Measurements from ENCODE around the gene LRRC53.

The LRRC53 gene

GRCh38 chr1:74508449-74508848, 4.0 kb downstream of the LRRC53 start:
- Histone ChIP-seq H3K4me1 (peaks cover 4% of the 10 kb centered on the region), H3K36me3 (replicated peaks) (no peaks in the 10 kb centered on the region), H3K4me3 (no peak overlapping the region), H3K27me3 (ENCODE audit: low read depth) (no peaks in the 10 kb centered on the region), H3K9me3 (no peaks in the 10 kb centered on the region)
- peak in 1 of 2 experiments; percentile 8 for DNase-seq (ENCODE audit: low spot score in 2 of 2)
- in situ Hi-C loops (cut with MboI; ENCODE audit: low sequenced_read_pairs) = no loop called here

GRCh38 chr1:74505928-74506710, 6.3 kb downstream of the LRRC53 start:
- no peaks in the 10 kb centered on the region for H3K36me3 ChIP-seq (replicated peaks)
- H3K27me3 ChIP-seq (ENCODE audit: low read depth) = no peaks in the 10 kb centered on the region
- in situ Hi-C loops (cut with MboI; ENCODE audit: low sequenced_read_pairs) = no loop called here
- peaks cover 4% of the 10 kb centered on the region for H3K4me1 ChIP-seq
- no peak overlapping the region for H3K4me3 ChIP-seq
- DNase-seq (ENCODE audit: low spot score in 2 of 2) = peak; percentile 41 to 69
- H3K9me3 ChIP-seq = no peaks in the 10 kb centered on the region

- Histone ChIP-seq H3K27me3 (ENCODE audit: low read depth) (no peaks in the 10 kb centered on the region), H3K36me3 (replicated peaks) (no peaks in the 10 kb centered on the region), H3K4me1 (peaks cover 4% of the 10 kb centered on the region), H3K4me3 (no peak overlapping the region), H3K9me3 (no peaks in the 10 kb centered on the region)
- DNase-seq (ENCODE audit: low spot score in 2 of 2) = peak in 1 of 2 experiments; percentile 12
- in situ Hi-C loops (cut with MboI; ENCODE audit: low sequenced_read_pairs) = no loop called here
Observed at GRCh38 chr1:74504933-74505512, 7.4 kb downstream of the LRRC53 start.

GRCh38 chr1:74504125-74504932, 8.1 kb downstream of the LRRC53 start:
- Histone ChIP-seq H3K27me3 (ENCODE audit: low read depth) (no peaks in the 10 kb centered on the region), H3K4me1 (peaks cover 4% of the 10 kb centered on the region), H3K9me3 (no peaks in the 10 kb centered on the region), H3K4me3 (no peak overlapping the region), H3K36me3 (replicated peaks) (no peaks in the 10 kb centered on the region)
- peak; percentile 35 to 78 for DNase-seq (ENCODE audit: low spot score in 2 of 2)
- in situ Hi-C loops (cut with MboI; ENCODE audit: low sequenced_read_pairs) = no loop called here

- no peak overlapping the region for H3K4me3 ChIP-seq
- in situ Hi-C loops (cut with MboI; ENCODE audit: low sequenced_read_pairs) = no loop called here
- DNase-seq (ENCODE audit: low spot score in 2 of 2) = no peak
Observed at GRCh38 chr1:74502858-74503257, 9.6 kb downstream of the LRRC53 start.

GRCh38 chr1:74502432-74502831, 10.0 kb downstream of the LRRC53 start:
- Histone ChIP-seq H3K9me3 (no peaks in the 10 kb centered on the region), H3K4me3 (no peak overlapping the region), H3K36me3 (replicated peaks) (no peaks in the 10 kb centered on the region), H3K27me3 (ENCODE audit: low read depth) (0 out of 2 replicates have a peak, but pooled peaks cover 2% of the 10 kb centered on the region), H3K4me1 (peaks cover 4% of the 10 kb centered on the region; the same call in 1 of the 2 replicates)
- DNase-seq (ENCODE audit: low spot score in 2 of 2) = peak; percentile 11 to 29
- in situ Hi-C loops (cut with MboI; ENCODE audit: low sequenced_read_pairs) = no loop called here

More at GRCh38 chr1:74502858-74503257, 9.6 kb downstream of the LRRC53 start:
- Histone ChIP-seq H3K36me3 (replicated peaks) (no peaks in the 10 kb centered on the region), H3K27me3 (ENCODE audit: low read depth) (0 out of 2 replicates have a peak, but pooled peaks cover 2% of the 10 kb centered on the region), H3K9me3 (no peaks in the 10 kb centered on the region), H3K4me1 (peaks cover 4% of the 10 kb centered on the region; the same call in 1 of the 2 replicates)

GRCh38 chr1:74498901-74499300, 13.5 kb downstream of the LRRC53 start:
- H3K4me3 ChIP-seq = no peak overlapping the region
- 0 out of 2 replicates have a peak, but pooled peaks cover 2% of the 10 kb centered on the region for H3K27me3 ChIP-seq (ENCODE audit: low read depth)
- H3K36me3 ChIP-seq (replicated peaks) = no peaks in the 10 kb centered on the region
- DNase-seq (ENCODE audit: low spot score in 2 of 2) = no peak
- in situ Hi-C loops (cut with MboI; ENCODE audit: low sequenced_read_pairs) = no loop called here
- H3K9me3 ChIP-seq = no peaks in the 10 kb centered on the region
- no peaks in the 10 kb centered on the region for H3K4me1 ChIP-seq

- in situ Hi-C loops (cut with MboI; ENCODE audit: low sequenced_read_pairs) = no loop called here
- Histone ChIP-seq H3K27me3 (ENCODE audit: low read depth) (0 out of 2 replicates have a peak, but pooled peaks cover 2% of the 10 kb centered on the region), H3K9me3 (no peaks in the 10 kb centered on the region), H3K36me3 (replicated peaks) (no peaks in the 10 kb centered on the region), H3K4me1 (no peaks in the 10 kb centered on the region), H3K4me3 (no peak overlapping the region)
- no peak for DNase-seq (ENCODE audit: low spot score in 2 of 2)
Observed at GRCh38 chr1:74496669-74497068, 15.7 kb downstream of the LRRC53 start.

- peaks cover 5% of the 10 kb centered on the region for H3K27me3 ChIP-seq (ENCODE audit: low read depth)
- in situ Hi-C loops (cut with MboI; ENCODE audit: low sequenced_read_pairs) = no loop called here
- no peaks in the 10 kb centered on the region for H3K36me3 ChIP-seq (replicated peaks)
- H3K4me3 ChIP-seq = no peak overlapping the region
- H3K4me1 ChIP-seq = peaks cover 14% of the 10 kb centered on the region
- H3K9me3 ChIP-seq = no peaks in the 10 kb centered on the region
- no peak for DNase-seq (ENCODE audit: low spot score in 2 of 2)
Observed at GRCh38 chr1:74486036-74486435, 26.4 kb downstream of the LRRC53 start.

GRCh38 chr1:74485622-74486021, 26.8 kb downstream of the LRRC53 start:
- Histone ChIP-seq H3K27me3 (ENCODE audit: low read depth) (peaks cover 5% of the 10 kb centered on the region), H3K9me3 (no peaks in the 10 kb centered on the region), H3K4me3 (no peak overlapping the region), H3K4me1 (peaks cover 14% of the 10 kb centered on the region), H3K36me3 (replicated peaks) (no peaks in the 10 kb centered on the region)
- DNase-seq (ENCODE audit: low spot score in 2 of 2) = no peak
- in situ Hi-C loops (cut with MboI; ENCODE audit: low sequenced_read_pairs) = no loop called here

GRCh38 chr1:74481607-74482006, 30.8 kb downstream of the LRRC53 start:
- in situ Hi-C loops (cut with MboI; ENCODE audit: low sequenced_read_pairs) = no loop called here

GRCh38 chr1:74480068-74480467, 32.3 kb downstream of the LRRC53 start:
- Histone ChIP-seq H3K27me3 (ENCODE audit: low read depth) (peaks cover 5% of the 10 kb centered on the region), H3K4me3 (no peak overlapping the region), H3K36me3 (replicated peaks) (no peaks in the 10 kb centered on the region), H3K9me3 (no peaks in the 10 kb centered on the region), H3K4me1 (no peaks in the 10 kb centered on the region)
- no peak for DNase-seq (ENCODE audit: low spot score in 2 of 2)
- in situ Hi-C loops (cut with MboI; ENCODE audit: low sequenced_read_pairs) = no loop called here

More at GRCh38 chr1:74481607-74482006, 30.8 kb downstream of the LRRC53 start:
- Histone ChIP-seq H3K4me1 (no peaks in the 10 kb centered on the region), H3K4me3 (no peak overlapping the region), H3K9me3 (no peaks in the 10 kb centered on the region), H3K27me3 (ENCODE audit: low read depth) (peaks cover 5% of the 10 kb centered on the region), H3K36me3 (replicated peaks) (no peaks in the 10 kb centered on the region)
- DNase-seq (ENCODE audit: low spot score in 2 of 2) = no peak

- no peak overlapping the region for H3K4me3 ChIP-seq
- no peak for DNase-seq (ENCODE audit: low spot score in 2 of 2)
- H3K27me3 ChIP-seq (ENCODE audit: low read depth) = peaks cover 5% of the 10 kb centered on the region
- no peaks in the 10 kb centered on the region for H3K4me1 ChIP-seq
- no peaks in the 10 kb centered on the region for H3K36me3 ChIP-seq (replicated peaks)
- no peaks in the 10 kb centered on the region for H3K9me3 ChIP-seq
- in situ Hi-C loops (cut with MboI; ENCODE audit: low sequenced_read_pairs) = no loop called here
Observed at GRCh38 chr1:74478979-74479378, 33.4 kb downstream of the LRRC53 start.

All from HAP-1 (cell line).